ENCODE data around the gene SERTAD2.

Gene SERTAD2, protein sequence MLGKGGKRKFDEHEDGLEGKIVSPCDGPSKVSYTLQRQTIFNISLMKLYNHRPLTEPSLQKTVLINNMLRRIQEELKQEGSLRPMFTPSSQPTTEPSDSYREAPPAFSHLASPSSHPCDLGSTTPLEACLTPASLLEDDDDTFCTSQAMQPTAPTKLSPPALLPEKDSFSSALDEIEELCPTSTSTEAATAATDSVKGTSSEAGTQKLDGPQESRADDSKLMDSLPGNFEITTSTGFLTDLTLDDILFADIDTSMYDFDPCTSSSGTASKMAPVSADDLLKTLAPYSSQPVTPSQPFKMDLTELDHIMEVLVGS

DNA sequence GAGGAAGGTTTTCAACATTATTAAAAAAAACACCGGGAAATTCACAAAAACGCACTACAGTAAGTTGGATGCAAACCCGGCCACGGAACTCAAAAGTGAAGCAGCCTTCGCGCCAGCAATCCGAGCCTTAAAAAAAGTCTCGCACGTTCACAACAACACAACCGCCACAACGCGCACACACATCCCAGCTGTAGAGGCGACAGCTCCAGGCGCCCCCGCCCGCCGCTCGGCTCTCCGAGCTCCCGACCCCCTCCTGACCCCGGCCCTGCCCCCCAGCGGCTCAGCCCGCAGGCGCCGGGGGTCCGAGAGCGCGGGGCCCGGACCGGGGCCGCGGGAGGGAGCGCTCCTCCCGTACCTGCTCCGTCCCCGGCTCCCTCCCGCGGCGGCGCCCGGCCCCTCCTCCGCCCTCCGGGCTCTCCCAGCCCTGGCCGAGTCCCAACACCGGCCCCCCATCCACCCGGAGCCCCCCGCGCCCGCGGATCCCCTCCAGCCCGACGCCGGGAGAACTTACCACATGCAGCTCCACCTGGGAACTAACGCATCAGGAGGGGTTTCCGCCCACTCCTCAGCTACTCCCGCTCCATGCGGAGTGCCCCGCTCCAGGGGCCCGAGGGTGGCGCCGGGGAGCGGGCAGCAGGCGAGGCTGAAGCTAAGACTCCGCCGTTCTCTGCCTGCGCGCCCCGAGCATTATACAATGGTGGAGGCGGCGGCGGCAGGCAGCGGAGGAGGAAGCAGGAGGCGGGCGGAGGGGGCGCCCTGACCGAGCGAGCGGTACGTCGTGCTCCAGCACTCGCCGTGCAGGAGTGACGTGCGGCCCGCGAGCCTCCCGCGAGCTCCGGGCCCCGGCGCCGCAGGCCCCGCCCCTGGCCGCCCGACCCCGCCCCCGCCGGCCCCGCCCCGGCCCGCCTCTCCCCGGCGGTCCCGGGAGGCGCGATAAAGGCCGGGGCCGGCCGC is at the start of gene SERTAD2:
Gene SERTAD2, minus strand, starts transcription at position 805 of the 954 bp plus-strand sequence. CDS start 17,042 bp downstream, outside the sequence.
- peak; percentile 60 for DNase-seq (ENCODE audit: low read depth)

DNA sequence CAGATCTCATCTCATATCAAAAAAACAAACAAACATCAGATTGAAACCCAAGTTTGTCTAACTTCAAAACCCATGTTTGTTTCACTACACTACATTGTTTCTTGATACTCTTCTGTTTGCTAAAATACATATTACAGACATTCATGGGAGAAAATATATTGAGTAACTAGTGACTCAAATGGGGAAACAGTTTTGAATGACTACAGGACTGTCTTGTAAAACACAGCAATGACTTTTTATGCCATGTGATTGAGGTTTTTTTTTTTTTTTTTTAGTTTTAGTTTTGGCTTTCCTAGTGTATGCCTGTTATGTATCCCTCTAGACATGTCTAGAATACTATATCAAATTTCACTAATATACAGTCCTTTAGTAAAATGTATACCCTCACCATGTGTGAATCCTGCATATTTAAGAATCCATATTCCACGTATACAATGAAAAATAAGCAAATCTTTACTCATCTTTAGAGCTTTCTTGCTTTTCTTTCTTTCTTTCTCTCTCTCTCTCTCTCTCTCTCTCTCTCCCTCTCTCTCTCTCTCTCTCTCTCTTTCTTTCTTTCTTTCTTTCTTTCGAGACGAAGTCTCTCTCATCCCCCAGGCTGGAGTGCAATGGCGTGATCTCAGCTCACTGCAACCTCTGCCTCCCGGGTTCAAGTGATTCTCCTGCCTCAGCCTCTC is 46.6 kb upstream of the SERTAD2 start:
- peak; percentile 52 for DNase-seq (ENCODE audit: low read depth)

DNA sequence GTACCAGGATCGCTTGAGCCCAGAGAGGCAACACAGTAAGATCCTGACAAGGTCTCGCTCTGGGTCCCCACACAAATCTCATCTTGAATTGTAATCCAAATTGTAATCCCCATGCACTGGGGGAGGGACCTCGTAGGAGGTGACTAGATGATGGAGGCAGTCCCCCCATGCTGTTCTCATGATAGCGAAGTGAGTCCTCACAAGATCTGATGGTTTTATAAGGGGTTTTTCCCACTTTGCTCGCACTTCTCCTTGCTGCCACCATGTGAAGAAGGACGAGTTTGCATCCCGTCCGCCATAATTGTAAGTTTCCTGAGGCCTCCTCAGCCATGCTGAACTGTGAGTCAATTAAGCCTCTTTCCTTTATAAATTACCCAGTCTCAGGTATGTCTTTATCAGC is 46.0 kb upstream of the SERTAD2 start:
- no peak for DNase-seq (ENCODE audit: low read depth)

DNA sequence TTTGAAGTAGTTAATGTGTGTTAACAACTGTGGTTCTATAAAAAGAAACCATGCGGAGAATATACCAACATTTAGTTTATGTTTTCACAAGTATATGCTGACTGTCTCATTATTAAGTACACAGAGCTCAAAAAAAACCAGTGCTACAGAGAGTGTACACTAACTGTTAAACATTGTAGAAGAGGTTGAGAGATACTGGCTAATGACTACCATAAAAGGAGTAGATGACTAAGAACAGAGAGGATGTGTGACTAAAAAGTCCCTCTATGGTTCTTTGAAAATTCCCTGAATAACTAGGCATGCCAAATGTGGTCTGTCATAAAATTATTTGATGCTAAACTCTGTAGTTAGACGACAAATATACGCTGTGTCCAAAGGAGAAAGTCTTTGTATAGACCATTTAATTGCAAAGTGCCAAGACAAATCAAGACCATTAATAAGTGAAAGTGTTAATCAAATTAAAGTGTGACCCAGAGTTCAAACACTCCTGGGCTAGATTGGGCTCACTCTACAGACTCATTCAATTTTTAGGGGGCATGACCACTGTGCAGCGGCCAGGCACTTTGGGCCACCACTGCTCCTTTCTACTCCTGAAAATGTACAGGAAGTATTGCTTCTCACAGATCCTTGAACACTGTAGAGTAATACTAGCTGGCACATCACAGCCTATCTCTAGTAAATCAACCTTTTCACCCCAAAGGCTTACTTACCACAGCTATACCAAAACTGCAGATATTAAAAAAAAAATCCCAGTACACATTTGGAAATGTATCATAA is 45.1 kb upstream of the SERTAD2 start:
- peak; percentile 69 for DNase-seq (ENCODE audit: low read depth)

DNA sequence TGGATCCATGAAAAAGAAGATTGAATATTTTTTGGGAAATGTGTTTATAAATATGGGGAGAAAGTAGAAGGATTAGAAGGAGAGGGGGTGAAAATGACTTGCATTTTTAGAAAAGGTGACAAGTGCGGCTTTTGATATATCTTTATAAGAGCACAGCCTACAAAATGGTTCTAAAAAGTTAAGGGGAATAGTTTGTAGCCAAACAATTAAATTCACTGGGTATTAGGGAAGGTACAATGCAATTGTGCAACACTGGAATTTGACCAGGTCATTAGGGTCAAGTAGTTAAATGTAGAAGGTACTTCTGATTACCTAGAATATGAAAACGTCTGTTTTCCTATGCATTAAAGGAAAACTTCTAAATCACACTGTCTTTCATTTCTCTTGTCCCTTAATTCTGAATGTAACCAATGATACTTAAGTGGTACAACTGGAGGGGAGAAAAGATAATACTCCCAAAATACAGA is 44.5 kb upstream of the SERTAD2 start:
- DNase-seq (ENCODE audit: low read depth), result no peak

DNA sequence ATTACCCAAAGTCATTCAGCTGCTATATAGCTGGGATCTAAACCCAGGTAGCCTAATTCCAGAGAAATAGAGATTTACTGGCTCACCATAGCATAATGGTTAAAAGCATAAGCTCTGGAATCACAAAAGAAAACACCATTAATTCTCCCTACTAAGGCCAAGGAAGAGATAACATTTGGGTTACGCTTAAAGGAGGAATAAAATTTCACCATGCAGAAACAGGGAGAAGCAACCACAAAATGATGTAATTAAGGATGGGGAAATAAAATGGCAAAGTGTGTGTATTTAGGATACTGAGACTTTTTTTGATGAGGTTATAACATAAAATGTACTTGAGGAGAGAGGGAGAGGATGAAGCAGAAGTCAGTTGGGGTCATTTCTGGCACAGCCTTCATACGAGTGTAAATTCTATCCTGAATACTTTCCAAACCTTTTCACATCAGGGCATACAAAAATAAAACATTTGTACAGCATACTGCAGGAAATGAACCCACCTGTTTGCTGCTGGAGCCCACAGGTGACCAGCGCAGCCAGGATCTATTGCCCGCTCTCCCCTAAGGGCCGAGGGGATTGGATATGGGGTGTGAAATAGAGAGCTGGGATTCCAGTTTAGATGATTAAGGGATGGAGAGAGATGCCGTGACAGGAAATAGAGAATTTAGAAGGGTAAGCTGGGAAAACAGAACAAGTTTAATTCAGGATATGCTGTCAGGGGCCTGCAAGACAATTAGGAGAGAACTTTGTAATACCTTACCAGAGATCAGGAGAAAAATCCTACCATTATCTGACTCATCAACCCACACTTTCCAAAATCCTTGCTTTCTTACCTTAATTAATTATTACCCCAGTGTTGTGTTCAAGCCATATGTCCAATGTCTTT is 43.8 kb upstream of the SERTAD2 start:
- no peak for DNase-seq (ENCODE audit: low read depth)

DNA sequence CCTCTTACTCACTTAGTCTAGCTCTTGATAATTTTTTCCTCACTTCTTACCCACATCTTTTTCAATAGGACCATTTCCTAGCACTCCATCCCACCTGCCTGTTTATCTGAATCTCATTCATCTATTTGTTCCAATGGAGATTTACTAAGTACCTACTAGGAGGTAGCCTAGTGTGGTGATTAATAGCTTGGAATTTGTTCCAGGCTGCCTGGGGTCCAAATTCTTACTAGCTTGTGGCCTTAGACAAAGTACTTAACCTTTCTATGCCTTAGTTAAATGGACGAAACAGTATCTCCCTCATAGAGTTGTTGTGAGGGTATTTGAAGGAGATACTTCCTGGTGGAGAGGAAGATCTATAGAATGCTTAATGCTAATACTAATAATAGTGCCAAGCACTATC is 42.9 kb upstream of the SERTAD2 start:
- DNase-seq (ENCODE audit: low read depth), result no peak

DNA sequence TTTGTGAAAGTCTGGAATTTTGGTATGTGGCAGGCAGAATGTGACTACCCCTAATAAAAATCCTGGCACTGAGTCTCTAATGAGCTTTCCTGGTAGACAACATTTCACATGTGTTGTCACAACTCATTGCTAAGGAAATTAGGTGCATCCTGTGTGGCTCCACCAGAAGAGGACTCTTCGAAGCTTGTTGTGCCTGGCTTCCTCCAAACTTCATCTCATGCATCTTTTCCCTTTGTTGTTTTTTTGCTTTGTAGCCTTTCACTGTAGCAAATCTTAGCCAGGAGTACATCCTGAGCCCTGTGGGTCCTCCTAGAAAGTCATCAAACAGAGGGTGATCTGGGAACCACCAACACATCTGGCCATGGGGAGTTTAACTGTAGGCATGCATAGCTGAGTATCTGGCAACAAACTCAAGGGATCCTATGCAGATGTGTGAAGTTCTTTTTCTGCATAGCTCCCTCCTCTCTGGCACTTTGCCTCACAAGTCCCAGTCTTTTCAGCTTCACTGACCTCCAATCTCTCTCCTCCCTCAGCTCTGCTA is 42.1 kb upstream of the SERTAD2 start:
- no peak for DNase-seq (ENCODE audit: low read depth)

DNA sequence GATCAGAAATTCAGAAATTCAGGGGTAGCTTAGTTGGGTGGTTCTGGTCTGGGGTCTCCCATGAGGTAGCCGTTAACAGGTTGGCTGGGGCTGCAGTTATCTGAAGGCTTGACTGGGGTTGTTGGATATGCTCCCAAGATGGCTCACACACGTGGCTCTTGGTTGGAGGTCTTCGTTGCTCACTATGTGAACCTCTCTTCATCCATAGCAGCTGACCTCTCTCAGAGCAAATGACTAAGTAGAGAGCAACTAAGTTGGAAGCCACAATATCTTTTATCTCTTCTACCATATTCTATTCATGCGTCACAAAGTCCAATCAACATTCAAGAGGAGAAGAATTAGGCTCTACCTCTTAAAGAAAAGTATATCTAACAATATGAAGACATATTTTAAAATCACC is 38.7 kb upstream of the SERTAD2 start:
- DNase-seq (ENCODE audit: low read depth), result no peak

DNA sequence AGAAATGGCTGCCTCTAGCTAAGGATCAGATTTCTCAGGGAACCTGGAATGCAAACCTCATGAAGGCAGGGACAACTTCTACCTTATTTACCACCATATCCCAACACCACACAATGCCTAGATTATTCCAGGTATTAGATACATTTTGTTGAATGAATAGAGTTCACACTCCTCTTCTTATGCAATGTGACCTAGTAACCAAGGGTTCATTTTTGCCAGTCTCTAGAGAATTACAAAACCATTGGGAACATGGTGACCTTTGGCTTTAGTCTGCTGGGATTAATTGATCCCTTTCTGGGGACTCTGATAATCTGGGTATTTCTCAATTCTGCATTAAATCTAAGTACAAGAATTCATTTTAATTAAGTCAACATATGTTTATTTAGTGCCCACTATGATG is 35.2 kb upstream of the SERTAD2 start:
- DNase-seq (ENCODE audit: low read depth), result no peak

DNA sequence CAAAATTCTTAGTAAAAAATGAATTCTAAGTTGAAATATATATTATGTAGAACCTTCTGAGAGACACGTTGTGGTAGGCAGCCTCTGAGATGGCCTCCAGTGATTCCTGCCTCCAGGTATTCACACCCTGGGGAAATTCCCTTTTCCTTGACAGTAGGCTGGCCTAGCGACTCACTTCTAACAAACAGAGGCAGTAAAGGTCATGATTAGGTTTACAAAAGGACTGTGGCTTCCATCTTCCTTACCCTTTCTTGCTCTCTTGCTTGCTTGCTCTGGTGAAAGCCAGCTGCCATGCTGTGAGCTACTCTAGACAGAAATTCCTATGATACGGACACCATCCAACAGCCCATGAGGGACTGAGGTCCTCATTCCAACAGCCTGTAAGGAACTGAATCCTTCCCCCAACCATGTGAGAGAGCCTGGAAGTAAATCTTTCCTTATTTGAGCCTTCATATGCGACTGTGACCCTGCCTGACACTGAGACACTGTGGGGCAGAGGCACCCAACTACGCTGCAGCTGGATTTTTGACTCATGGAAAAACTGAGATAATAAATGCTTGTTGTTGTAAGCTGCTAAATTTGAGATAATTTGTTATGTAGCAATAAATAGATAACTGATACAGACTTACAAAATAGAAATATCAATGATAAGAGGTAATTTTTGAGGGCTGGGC is 32.7 kb upstream of the SERTAD2 start:
- no peak for DNase-seq (ENCODE audit: low read depth)

DNA sequence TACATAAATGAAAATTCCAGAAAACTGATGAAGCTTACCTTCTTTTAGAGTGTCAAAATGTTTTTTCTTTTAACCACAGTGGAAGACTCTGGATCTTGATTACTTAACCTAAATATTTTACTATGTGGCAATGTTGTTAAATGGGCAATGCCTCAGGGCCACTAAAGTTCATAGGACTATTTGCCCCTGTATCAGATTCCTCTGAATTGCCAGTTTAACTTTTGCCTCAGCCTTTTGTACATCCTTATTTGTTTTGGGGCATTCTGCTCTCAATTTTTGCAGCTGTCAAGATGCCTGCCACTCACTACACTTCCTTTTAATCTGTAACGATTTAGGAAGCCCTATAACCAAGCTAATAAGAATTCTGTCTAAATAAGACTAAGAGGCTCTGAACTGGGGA is 31.7 kb upstream of the SERTAD2 start:
- DNase-seq (ENCODE audit: low read depth), result no peak

DNA sequence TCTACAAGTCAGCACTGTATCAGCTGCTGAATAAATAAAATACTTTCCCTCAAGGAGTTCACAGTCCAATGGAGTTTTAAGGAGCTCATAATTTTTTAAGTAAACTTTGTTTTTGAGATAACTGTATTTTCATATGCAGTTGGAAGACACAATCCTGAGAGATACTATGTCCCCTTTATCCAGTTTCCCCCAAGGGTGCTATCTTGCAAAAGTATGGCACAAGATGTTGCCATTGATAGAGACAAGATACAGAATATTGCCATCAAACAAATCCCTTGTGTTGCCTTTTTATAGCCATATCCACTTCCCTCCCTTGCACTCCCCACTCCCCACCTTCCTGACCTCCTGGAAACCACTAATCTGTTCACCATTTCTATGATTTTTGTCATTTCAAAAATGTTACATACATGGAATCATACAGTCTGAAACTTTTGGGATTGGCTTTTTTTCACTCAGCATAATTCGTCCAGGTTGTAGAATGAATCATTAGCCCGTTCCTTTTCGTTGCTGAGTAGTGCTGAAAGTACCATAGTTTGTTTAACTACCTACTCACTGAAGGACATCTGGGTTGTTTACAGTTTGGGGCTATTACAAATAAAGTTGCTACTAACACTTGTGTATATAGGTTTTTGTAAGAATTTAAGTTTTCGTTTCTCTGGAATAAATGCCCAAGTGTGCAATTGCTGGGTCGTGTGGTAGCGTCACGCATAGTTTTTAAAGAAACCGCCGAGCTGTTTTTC is 30.2 kb upstream of the SERTAD2 start:
- DNase-seq (ENCODE audit: low read depth), result no peak

DNA sequence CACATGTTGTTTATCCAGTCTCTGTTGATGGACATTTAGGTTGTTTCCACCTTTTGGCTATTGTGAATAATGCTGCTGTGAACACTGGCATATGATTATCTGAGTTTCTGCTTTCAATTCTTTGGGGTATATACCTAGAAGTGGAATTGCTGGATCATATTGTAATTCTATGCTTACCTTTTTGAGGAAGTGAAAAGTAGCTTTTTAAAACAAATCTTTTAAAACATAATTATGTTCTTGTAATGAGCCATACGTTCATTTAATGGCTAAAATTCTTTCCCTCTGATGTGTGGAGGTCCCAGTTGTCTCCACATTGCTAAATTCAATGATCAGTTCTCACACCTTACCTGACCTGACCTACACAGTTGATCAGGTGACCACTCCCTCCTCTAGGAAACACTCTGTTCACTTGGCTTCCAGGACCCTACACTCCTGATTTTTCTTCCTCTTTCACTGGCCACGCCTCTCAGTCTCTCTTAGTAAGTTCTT is 27.8 kb upstream of the SERTAD2 start:
- DNase-seq (ENCODE audit: low read depth), result no peak

DNA sequence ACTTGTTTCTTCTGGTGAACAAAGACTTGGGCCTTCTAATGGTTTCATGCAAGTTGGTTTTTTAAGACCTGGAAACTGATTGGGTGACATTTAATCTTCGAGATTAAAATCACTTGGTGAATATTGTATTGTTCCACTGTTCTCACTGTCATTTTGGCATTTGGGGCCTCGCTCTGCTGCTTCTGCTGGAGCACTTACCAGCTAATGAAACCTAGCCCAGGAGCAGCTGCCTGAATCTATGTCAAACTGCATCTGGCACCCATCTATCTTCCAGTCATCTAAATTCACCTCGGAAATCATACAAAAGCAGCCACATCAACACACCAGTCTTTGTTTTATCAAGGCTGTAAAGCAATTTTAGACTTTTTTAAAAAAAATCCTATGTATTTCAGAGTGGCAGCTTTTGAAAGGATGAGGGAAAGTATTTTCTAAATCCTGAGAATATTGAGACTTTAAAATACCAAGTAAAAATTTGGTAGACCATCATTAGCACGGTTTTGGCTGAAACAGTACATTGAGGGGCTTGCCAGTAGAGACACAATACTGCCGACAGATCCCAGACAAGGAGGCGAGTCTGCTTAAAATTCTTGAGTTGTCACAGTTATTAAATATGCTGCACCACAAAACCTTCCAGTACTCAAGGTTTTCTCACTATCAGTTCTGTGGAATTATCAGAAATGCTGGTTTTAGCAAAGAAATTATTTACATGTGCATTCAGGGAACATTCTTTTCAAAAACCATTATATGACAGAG is 26.1 kb upstream of the SERTAD2 start:
- no peak for DNase-seq (ENCODE audit: low read depth)

DNA sequence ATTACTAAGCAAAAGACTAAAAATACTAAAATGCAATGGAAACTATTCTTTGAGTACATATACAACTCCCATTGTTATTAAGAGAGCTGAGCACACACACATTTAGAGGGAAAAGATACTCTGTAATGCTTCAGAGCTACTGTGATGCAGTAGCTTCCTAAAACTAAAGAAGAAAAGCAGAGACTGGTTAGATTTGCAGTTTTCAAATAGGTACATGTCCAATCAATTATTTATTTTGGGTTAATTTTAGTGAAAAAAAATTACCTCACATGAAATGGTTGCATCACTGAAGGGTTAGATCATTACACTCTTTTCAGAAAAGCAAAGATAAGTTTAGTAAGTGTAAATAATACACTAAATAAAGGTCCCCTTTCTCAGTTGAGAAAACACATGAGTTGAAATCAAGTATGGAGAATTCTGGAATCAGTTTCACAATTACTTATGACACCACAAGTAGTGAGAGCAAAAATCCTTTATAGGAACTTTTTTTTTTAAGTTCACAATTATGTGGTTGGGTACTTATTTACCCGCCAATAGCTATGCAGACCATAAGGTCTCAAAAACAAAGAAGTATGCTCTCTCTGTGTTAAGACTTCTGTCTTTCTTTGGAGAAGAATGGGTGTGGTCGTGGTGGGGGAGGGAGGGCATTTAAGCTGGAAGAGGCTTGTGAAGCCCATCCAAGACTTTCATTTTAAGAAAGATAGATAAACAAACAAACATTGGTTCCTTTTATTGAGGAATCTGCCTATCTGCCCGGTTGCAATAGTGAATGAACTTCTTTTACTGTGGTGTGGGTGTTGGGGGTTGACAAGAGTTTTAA is 25.3 kb upstream of the SERTAD2 start:
- DNase-seq (ENCODE audit: low read depth), result no peak

DNA sequence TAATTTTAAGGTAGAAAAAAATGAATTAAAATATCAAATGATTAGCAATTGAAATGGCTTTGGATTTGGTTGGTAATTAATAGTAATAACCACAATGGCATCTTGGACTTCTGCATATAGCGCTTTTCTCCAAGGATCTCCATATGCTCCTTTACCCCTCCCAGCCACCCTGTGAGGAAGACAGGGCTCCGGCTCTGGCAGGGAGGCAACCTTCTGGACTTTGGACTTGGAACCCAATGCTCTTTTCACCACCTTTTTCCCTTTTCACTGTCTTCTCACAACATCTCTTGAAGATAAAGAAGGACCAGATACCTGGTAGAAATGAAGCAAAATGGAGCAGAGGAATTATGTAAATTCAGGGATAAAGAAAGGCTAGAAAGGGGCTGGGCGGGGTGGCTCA is 23.8 kb upstream of the SERTAD2 start:
- DNase-seq (ENCODE audit: low read depth), result no peak
